ENCODE results near the gene GAB3. TPM values are rescaled to one million over a fixed set of nuclear protein-coding genes. Genes with fewer than 3 reads are reported as not detected.

The GAB3 gene
- total RNA-seq, 4 donors from 2014 or later = 0.92 to 2.2 (median 1.1) TPM

GRCh38 chrX:154731881-154732280 is 19.0 kb downstream of the GAB3 start:
- in situ Hi-C loops (cut with MboI; ENCODE audit: low sequenced_read_pairs in 4 of 4) (no loop called here), intact Hi-C loops (cut with DNase I; ENCODE audit: low total_unique reads) (loop anchor here (2.0 kb wide), 1 partner anchor 19 kb away; the partner anchor contains the start of gene GAB3)
- H3K27ac ChIP-seq = peak overlapping the region; percentile 43 to 70 (median 59)
- no peak for TF ChIP-seq POLR2A (IDR thresholded peaks at IDR 0.05)
- no peak for TF ChIP-seq CTCF (IDR thresholded peaks at IDR 0.05 in 4 of 5, conservative IDR thresholded peaks at IDR 0.05 in 1 of 5)
- H3K27me3 ChIP-seq = no peaks in the 10 kb centered on the region
- H3K36me3 ChIP-seq = no peaks in the 10 kb centered on the region
- no peak overlapping the region for H3K4me3 ChIP-seq
- ATAC-seq (peak in 1 of 2 donors; percentile 39), DNase-seq (no peak)
- H3K4me1 ChIP-seq = peaks cover 59 to 64% of the 10 kb centered on the region in 2 donors
- H3K9me3 ChIP-seq = no peaks in the 10 kb centered on the region

GRCh38 chrX:154731184-154731583 is 19.7 kb downstream of the GAB3 start:
- H3K27ac ChIP-seq = peak overlapping the region in 3 of 4 donors; percentile 49 to 70 (median 65)

GRCh38 chrX:154730253-154730891 is 20.5 kb downstream of the GAB3 start:
- no peak for DNase-seq
- TF ChIP-seq POLR2A (IDR thresholded peaks at IDR 0.05) (no peak), CTCF (IDR thresholded peaks at IDR 0.05 in 4 of 5, conservative IDR thresholded peaks at IDR 0.05 in 1 of 5) (no peak)
- Histone ChIP-seq H3K9me3 (no peaks in the 10 kb centered on the region), H3K27me3 (no peaks in the 10 kb centered on the region), H3K4me3 (no peak overlapping the region), H3K4me1 (peaks cover 52% of the 10 kb centered on the region in 2 donors), H3K36me3 (no peaks in the 10 kb centered on the region), H3K27ac (peak overlapping the region; percentile 27 to 70 (median 57))
- intact Hi-C loops (cut with DNase I; ENCODE audit: low total_unique reads) = loop anchor here (2.0 kb wide), 1 partner anchor 20 kb away; the partner anchor contains the start of gene GAB3
- in situ Hi-C loops (cut with MboI; ENCODE audit: low sequenced_read_pairs in 4 of 4) = no loop called here
- ATAC-seq = peak; percentile 32 to 51

More at GRCh38 chrX:154731184-154731583, 19.7 kb downstream of the GAB3 start:
- Histone ChIP-seq H3K4me1 (peaks cover 54 to 58% of the 10 kb centered on the region in 2 donors), H3K9me3 (no peaks in the 10 kb centered on the region), H3K4me3 (no peak overlapping the region), H3K27me3 (no peaks in the 10 kb centered on the region), H3K36me3 (no peaks in the 10 kb centered on the region)
- DNase-seq (no peak), ATAC-seq (no peak)
- intact Hi-C loops (cut with DNase I; ENCODE audit: low total_unique reads) = loop anchor here (2.0 kb wide), 1 partner anchor 20 kb away; the partner anchor contains the start of gene GAB3
- in situ Hi-C loops (cut with MboI; ENCODE audit: low sequenced_read_pairs in 4 of 4) = no loop called here
- TF ChIP-seq CTCF (IDR thresholded peaks at IDR 0.05 in 4 of 5, conservative IDR thresholded peaks at IDR 0.05 in 1 of 5) (no peak), POLR2A (IDR thresholded peaks at IDR 0.05) (no peak)

- TF ChIP-seq CTCF (IDR thresholded peaks at IDR 0.05 in 4 of 5, conservative IDR thresholded peaks at IDR 0.05 in 1 of 5) (no peak), POLR2A (IDR thresholded peaks at IDR 0.05) (no peak)
- H3K27me3 ChIP-seq = no peaks in the 10 kb centered on the region
- in situ Hi-C loops (cut with MboI; ENCODE audit: low sequenced_read_pairs in 4 of 4) (no loop called here), intact Hi-C loops (cut with DNase I; ENCODE audit: low total_unique reads) (no loop called here)
- H3K4me1 ChIP-seq = peaks cover 42 to 47% of the 10 kb centered on the region in 2 donors
- no peaks in the 10 kb centered on the region for H3K9me3 ChIP-seq
- H3K4me3 ChIP-seq = no peak overlapping the region
- H3K36me3 ChIP-seq = no peaks in the 10 kb centered on the region
- no peak for ATAC-seq
- peak overlapping the region in 3 of 4 donors; percentile 49 to 70 (median 65) for H3K27ac ChIP-seq
- no peak for DNase-seq
These were observed 21.4 kb downstream of the GAB3 start for GRCh38 chrX:154729439-154729838.

All from gastrocnemius medialis (tissue), 4 donors.